K562 (cell line): Measurements from ENCODE around the gene MUC5B. TPM values are rescaled to one million over a fixed set of nuclear protein-coding genes. Genes with fewer than 3 reads are reported as not detected.
A peak's percentile ranks its signal among the peaks of the same experiment; 100 is the strongest.

ENCODE experiments used
- CSDE1 ChIP-seq, 2 experiments: fragments of 450-650 bp; IDR thresholded peaks; 2 replicates each; pipeline ENCODE4 v1.6.1; 2016; ENCODE audit warnings: mild to moderate bottlenecking in 1 of 2
- DLX4 ChIP-seq: fragments of 250-450 bp; sonication (Bioruptor Pico); IDR thresholded peaks from 2 replicates; pipeline ENCODE4 v1.6.1; 2021; ENCODE audit warnings: mild to moderate bottlenecking
- MEF2D ChIP-seq: conservative IDR thresholded peaks from 2 replicates; pipeline ENCODE4 v1.6.1; 2016; ENCODE audit warnings: low read depth, missing genetic modification characterization, missing compliant biosample characterization
- MEIS2 ChIP-seq: fragments of 450-650 bp; IDR thresholded peaks from 2 replicates; pipeline ENCODE4 v1.6.1; 2014; ENCODE audit warnings: mild to moderate bottlenecking; ENCODE audit not compliant: partially characterized antibody
- NKRF ChIP-seq: fragments of 450-650 bp; IDR thresholded peaks from 2 replicates; pipeline ENCODE4 v1.6.1; 2016; ENCODE audit warnings: borderline replicate concordance
- PCBP2 ChIP-seq: fragments of 200-400 bp; formaldehyde crosslinking; IDR thresholded peaks from 2 replicates; pipeline ENCODE4 v1.6.1; 2018; ENCODE audit warnings: low read length, low read depth, mild to moderate bottlenecking, moderate library complexity; ENCODE audit not compliant: poor library complexity, severe bottlenecking
- SREBF1 ChIP-seq: fragments of 150-350 bp; IDR thresholded peaks from 2 replicates; pipeline ENCODE4 v1.6.1; 2014; ENCODE audit warnings: antibody characterized with exemption, low read depth, low read length, borderline replicate concordance
- ZBTB49 ChIP-seq: sonication (generic); formaldehyde crosslinking; IDR thresholded peaks from 2 replicates; pipeline ENCODE4 v1.8.0; 2022; ENCODE audit warnings: missing genetic modification reagents, mild to moderate bottlenecking, borderline replicate concordance
- ZC3H4 ChIP-seq: sonication (generic); formaldehyde crosslinking; IDR thresholded peaks from 2 replicates; pipeline ENCODE4 v1.9.0; 2021; ENCODE audit warnings: missing genetic modification reagents, borderline replicate concordance
- ZKSCAN8 ChIP-seq: fragments of 200-800 bp; sonication (Bioruptor generic); IDR thresholded peaks from 2 replicates; pipeline ENCODE4 v1.6.1; 2016; ENCODE audit warnings: missing genetic modification characterization, missing compliant biosample characterization
- ZNF398 ChIP-seq: fragments of 250-450 bp; sonication (Bioruptor Pico); IDR thresholded peaks from 2 replicates; pipeline ENCODE4 v1.8.0; 2021; ENCODE audit warnings: moderate library complexity, mild to moderate bottlenecking, inconsistent platforms
- polyA plus RNA-seq, 8 experiments: library from polyadenylated mRNA; depleted of rRNA in 4 of 8; stranded (reverse) in 5 of 8; unstranded in 3 of 8; fragments of >200 nt; fragmentation: Nextera tagmentation in 2 of 8; fragmentation: Illumina TruSeq in 1 of 8; extraction: Ambion mirVana in 2 of 8; extraction: Trizol in 1 of 8; gene quantifications; 2 replicates each; pipeline versions ENCODE4 v1.2.1 to v1.2.3, GENCODE V29; 2011 to 2014; ENCODE audit warnings: inconsistent platforms in 1 of 8, missing spikeins in 1 of 8
- total RNA-seq, 7 experiments: library from RNA; depleted of rRNA in 6 of 7; stranded (reverse); fragments of >200 nt in 6 of 7; fragmentation: Illumina TruSeq in 2 of 7; extraction: Trizol in 2 of 7; gene quantifications; 2 replicates each; pipeline versions ENCODE4 v1.2.1 to v1.2.3, GENCODE V29; 2011 to 2021; ENCODE audit warnings: low replicate concordance in 1 of 7
- TF ChIP-seq, protein P1 (sequence below): fragments of 450-650 bp; IDR thresholded peaks from 2 replicates; pipeline ENCODE4 v1.6.1; 2016; ENCODE audit warnings: antibody characterized with exemption
- TF ChIP-seq, protein P2 (sequence below): fragments of 450-650 bp; conservative IDR thresholded peaks from 2 replicates; pipeline ENCODE4 v1.6.1; 2016; ENCODE audit warnings: missing genetic modification characterization, low read depth, mild to moderate bottlenecking, missing compliant biosample characterization, moderate library complexity
- TF ChIP-seq, protein P3 (sequence below): IDR thresholded peaks from 2 replicates; pipeline ENCODE4 v1.6.1; 2016; ENCODE audit warnings: missing genetic modification characterization, missing compliant biosample characterization

The MUC5B gene
- total and polyA plus RNA-seq, 9 of the 15 experiments (the other 6 are each of a cell fraction or from before 2014, with no cell fraction given): 0.04 to 0.95 TPM; not detected in 7

DNA sequence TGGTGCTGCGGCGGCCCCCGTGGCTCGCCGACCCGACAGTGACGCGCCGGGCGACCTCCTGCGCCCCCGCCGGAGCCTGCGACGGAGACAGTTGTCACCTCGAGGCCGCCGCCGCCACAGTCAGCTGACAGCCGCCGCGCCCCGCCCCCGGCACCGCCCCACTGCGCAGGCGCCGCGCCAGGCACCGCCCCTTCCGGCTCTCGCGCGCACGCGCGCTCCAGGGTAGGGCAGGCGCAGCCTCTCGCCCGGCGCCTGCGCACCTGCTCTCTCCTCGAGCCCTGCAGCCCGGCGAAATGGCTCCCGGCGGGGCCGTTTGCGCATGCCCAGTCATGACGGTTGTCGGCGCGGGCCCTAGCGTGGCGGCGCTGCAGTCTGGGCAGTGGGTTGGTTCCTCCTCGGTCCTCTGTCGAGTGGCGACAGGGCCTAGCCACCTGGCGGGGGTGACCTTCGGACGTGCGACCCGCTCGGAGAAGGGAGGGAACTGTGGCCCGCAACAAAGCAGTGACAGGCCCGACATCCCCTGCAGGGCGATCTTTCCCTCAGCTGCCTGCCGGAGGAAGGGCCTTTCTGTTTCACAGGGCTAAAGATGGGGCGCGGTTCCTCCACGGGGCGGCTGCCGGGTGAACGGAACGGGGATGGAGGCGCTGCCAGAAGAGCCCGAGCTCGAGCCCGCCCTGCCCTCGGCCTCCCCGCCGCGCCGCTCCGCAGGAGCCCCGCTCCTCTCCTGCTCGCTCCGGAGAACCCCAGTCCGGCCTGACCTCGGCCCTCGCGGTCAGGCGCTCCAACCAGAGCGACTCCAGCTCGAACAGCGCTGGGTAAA, 86.8 kb downstream of the MUC5B start, which contains the start of gene TOLLIP (continued):
- TF ChIP-seq, protein P1, sequence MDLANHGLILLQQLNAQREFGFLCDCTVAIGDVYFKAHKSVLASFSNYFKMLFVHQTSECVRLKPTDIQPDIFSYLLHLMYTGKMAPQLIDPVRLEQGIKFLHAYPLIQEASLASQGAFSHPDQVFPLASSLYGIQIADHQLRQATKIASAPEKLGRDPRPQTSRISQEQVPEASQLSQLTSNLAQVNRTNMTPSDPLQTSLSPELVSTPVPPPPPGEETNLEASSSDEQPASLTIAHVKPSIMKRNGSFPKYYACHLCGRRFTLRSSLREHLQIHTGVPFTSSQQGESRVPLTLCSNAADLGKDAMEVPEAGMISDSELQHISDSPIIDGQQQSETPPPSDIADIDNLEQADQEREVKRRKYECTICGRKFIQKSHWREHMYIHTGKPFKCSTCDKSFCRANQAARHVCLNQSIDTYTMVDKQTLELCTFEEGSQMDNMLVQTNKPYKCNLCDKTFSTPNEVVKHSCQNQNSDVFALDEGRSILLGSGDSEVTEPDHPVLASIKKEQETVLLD: peak; percentile 95
- TF ChIP-seq ZKSCAN8 (CRISPR knock-in tag) (no peak), SREBF1 (no peak), ZNF398 (CRISPR knock-in tag) (no peak), ZBTB49 (CRISPR knock-in tag) (no peak), DLX4 (CRISPR knock-in tag) (no peak), NKRF (no peak), ZC3H4 (CRISPR knock-in tag) (no peak), MEIS2 (peak; percentile 99), PCBP2 (no peak), CSDE1 (IDR thresholded peaks at IDR 0.05) (no peak), MEF2D (peak; percentile 46; the same call in 1 of the 2 replicates)
- TF ChIP-seq, protein P2, sequence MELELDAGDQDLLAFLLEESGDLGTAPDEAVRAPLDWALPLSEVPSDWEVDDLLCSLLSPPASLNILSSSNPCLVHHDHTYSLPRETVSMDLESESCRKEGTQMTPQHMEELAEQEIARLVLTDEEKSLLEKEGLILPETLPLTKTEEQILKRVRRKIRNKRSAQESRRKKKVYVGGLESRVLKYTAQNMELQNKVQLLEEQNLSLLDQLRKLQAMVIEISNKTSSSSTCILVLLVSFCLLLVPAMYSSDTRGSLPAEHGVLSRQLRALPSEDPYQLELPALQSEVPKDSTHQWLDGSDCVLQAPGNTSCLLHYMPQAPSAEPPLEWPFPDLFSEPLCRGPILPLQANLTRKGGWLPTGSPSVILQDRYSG (tag): peak; percentile 86
- TF ChIP-seq, protein P3, sequence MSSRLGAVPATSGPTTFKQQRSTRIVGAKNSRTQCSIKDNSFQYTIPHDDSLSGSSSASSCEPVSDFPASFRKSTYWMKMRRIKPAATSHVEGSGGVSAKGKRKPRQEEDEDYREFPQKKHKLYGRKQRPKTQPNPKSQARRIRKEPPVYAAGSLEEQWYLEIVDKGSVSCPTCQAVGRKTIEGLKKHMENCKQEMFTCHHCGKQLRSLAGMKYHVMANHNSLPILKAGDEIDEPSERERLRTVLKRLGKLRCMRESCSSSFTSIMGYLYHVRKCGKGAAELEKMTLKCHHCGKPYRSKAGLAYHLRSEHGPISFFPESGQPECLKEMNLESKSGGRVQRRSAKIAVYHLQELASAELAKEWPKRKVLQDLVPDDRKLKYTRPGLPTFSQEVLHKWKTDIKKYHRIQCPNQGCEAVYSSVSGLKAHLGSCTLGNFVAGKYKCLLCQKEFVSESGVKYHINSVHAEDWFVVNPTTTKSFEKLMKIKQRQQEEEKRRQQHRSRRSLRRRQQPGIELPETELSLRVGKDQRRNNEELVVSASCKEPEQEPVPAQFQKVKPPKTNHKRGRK (tag): no peak
